Measurements from ENCODE around the gene HSD17B4. TPM values are rescaled to one million over a fixed set of nuclear protein-coding genes. Genes with fewer than 3 reads are reported as not detected.
A peak's percentile ranks its signal among the peaks of the same experiment; 100 is the strongest.

HSD17B4 gene
- total and polyA plus RNA-seq, 2 experiments from 2014 or later, result 326 to 332 TPM

DNA sequence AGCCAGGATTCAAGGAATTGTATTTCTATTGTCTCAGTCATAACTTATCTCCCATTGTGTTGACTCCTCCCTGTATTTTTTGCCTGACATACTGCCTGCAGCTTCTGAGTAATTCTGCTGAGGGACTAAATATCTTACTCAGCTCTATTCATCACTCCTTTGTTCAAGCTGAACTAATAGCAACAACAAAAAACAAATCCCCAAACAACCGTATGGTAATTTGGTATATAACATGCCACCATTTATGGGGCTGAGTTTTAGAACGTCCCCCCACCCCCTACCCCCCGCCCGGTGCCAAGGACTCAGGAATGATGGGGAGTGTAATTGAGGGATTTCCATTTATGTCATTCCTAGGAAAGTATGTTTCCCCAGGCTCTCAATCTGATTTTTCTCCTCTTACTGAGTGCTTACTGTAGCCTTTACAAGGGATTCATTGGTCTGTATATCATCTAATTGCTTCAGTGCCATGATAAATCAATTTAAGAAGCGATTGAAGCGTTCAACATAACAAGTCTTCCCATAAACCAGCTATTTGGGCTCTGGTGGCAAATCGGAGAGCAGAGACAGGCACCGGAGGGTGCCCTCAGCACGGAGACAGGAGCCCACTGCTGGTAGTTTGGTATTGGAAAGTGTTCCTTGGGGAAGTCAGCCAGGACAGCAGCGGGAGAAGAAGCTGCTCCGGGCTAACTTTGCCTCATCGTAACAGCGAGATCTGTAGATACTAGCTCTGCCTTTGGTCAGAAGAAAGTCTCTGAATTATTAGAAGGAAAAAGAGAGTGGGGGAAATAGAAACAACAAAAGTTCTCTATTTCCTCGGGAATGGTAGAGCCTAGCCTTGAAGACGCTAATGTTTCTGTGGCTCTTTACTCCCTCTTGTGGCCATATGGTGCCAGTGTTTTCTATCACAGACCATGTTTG is 40.7 kb upstream of the HSD17B4 start:
- Histone ChIP-seq H3K79me2 (replicated peaks; ENCODE audit: insufficient read depth) (no peaks in the 10 kb centered on the region), H3K4me2 (peak overlapping the region; percentile 68), H3K4me1 (ENCODE audit: insufficient read depth) (0 out of 2 replicates have a peak, but pooled peaks cover 7% of the 10 kb centered on the region), H3K9me2 (ENCODE audit: insufficient read depth) (no peaks in the 10 kb centered on the region), H2AFZ (peak overlapping the region; percentile 6; the same call in 1 of the 2 replicates), H3K27me3 (ENCODE audit: insufficient read depth) (no peaks in the 10 kb centered on the region), H3K36me3 (ENCODE audit: insufficient read depth) (no peaks in the 10 kb centered on the region), H3F3A (replicated peaks; ENCODE audit: low read depth) (no peaks in the 10 kb centered on the region), H3K27ac (ENCODE audit: low read depth) (no peak overlapping the region), H4K20me1 (replicated peaks; ENCODE audit: insufficient read depth) (no peaks in the 10 kb centered on the region), H3K4me3 (peak overlapping the region; percentile 48)
- DNase-seq (ENCODE audit: low spot score) (peak; percentile 82), ATAC-seq (peak; percentile 98)
- TF ChIP-seq, protein P1, sequence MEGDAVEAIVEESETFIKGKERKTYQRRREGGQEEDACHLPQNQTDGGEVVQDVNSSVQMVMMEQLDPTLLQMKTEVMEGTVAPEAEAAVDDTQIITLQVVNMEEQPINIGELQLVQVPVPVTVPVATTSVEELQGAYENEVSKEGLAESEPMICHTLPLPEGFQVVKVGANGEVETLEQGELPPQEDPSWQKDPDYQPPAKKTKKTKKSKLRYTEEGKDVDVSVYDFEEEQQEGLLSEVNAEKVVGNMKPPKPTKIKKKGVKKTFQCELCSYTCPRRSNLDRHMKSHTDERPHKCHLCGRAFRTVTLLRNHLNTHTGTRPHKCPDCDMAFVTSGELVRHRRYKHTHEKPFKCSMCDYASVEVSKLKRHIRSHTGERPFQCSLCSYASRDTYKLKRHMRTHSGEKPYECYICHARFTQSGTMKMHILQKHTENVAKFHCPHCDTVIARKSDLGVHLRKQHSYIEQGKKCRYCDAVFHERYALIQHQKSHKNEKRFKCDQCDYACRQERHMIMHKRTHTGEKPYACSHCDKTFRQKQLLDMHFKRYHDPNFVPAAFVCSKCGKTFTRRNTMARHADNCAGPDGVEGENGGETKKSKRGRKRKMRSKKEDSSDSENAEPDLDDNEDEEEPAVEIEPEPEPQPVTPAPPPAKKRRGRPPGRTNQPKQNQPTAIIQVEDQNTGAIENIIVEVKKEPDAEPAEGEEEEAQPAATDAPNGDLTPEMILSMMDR (conservative IDR thresholded peaks at IDR 0.05; ENCODE audit: low read depth in 2 of 2), result peak; percentile 91 to 100
- TF ChIP-seq ZNF114 (CRISPR knock-in tag; IDR thresholded peaks at IDR 0.05), result no peak
- peak overlapping the region; percentile 85 for H3K4me3 Mint-ChIP-seq
- peaks cover 2% of the 10 kb centered on the region for H3K27me3 Mint-ChIP-seq (ENCODE audit: insufficient read depth, low read depth, poor library complexity)
- peaks cover 10% of the 10 kb centered on the region for H3K4me1 Mint-ChIP-seq
- H3K27ac Mint-ChIP-seq, result peak overlapping the region; percentile 73
- no peaks in the 10 kb centered on the region for H3K36me3 Mint-ChIP-seq (ENCODE audit: low read depth)
- H3K9me3 Mint-ChIP-seq, result no peaks in the 10 kb centered on the region

- 0 out of 2 replicates have a peak, but pooled peaks cover 7% of the 10 kb centered on the region for H3K4me1 ChIP-seq (ENCODE audit: insufficient read depth)
- no peaks in the 10 kb centered on the region for H3K27me3 ChIP-seq (ENCODE audit: insufficient read depth)
- H3K79me2 ChIP-seq (replicated peaks; ENCODE audit: insufficient read depth), result no peaks in the 10 kb centered on the region
- Mint-ChIP-seq H3K27ac (no peak overlapping the region), H3K36me3 (ENCODE audit: low read depth) (no peaks in the 10 kb centered on the region), H3K4me1 (peaks cover 12% of the 10 kb centered on the region), H3K27me3 (ENCODE audit: insufficient read depth, low read depth, poor library complexity) (peaks cover 2% of the 10 kb centered on the region), H3K9me3 (no peaks in the 10 kb centered on the region), H3K4me3 (peak overlapping the region; percentile 85; the same call in 2 of the 3 replicates)
- H2AFZ ChIP-seq, result no peak overlapping the region
- DNase-seq (ENCODE audit: low spot score), result no peak
- no peak overlapping the region; the same call in 1 of the 2 replicates for H3K4me2 ChIP-seq
- H3K27ac ChIP-seq (ENCODE audit: low read depth), result no peak overlapping the region
- H3K36me3 ChIP-seq (ENCODE audit: insufficient read depth), result no peaks in the 10 kb centered on the region
- no peak for ATAC-seq
- H4K20me1 ChIP-seq (replicated peaks; ENCODE audit: insufficient read depth), result no peaks in the 10 kb centered on the region
- TF ChIP-seq STAT1 (IDR thresholded peaks at IDR 0.05; ENCODE audit: unreplicated experiment), result no peak
- TF ChIP-seq, protein P2, sequence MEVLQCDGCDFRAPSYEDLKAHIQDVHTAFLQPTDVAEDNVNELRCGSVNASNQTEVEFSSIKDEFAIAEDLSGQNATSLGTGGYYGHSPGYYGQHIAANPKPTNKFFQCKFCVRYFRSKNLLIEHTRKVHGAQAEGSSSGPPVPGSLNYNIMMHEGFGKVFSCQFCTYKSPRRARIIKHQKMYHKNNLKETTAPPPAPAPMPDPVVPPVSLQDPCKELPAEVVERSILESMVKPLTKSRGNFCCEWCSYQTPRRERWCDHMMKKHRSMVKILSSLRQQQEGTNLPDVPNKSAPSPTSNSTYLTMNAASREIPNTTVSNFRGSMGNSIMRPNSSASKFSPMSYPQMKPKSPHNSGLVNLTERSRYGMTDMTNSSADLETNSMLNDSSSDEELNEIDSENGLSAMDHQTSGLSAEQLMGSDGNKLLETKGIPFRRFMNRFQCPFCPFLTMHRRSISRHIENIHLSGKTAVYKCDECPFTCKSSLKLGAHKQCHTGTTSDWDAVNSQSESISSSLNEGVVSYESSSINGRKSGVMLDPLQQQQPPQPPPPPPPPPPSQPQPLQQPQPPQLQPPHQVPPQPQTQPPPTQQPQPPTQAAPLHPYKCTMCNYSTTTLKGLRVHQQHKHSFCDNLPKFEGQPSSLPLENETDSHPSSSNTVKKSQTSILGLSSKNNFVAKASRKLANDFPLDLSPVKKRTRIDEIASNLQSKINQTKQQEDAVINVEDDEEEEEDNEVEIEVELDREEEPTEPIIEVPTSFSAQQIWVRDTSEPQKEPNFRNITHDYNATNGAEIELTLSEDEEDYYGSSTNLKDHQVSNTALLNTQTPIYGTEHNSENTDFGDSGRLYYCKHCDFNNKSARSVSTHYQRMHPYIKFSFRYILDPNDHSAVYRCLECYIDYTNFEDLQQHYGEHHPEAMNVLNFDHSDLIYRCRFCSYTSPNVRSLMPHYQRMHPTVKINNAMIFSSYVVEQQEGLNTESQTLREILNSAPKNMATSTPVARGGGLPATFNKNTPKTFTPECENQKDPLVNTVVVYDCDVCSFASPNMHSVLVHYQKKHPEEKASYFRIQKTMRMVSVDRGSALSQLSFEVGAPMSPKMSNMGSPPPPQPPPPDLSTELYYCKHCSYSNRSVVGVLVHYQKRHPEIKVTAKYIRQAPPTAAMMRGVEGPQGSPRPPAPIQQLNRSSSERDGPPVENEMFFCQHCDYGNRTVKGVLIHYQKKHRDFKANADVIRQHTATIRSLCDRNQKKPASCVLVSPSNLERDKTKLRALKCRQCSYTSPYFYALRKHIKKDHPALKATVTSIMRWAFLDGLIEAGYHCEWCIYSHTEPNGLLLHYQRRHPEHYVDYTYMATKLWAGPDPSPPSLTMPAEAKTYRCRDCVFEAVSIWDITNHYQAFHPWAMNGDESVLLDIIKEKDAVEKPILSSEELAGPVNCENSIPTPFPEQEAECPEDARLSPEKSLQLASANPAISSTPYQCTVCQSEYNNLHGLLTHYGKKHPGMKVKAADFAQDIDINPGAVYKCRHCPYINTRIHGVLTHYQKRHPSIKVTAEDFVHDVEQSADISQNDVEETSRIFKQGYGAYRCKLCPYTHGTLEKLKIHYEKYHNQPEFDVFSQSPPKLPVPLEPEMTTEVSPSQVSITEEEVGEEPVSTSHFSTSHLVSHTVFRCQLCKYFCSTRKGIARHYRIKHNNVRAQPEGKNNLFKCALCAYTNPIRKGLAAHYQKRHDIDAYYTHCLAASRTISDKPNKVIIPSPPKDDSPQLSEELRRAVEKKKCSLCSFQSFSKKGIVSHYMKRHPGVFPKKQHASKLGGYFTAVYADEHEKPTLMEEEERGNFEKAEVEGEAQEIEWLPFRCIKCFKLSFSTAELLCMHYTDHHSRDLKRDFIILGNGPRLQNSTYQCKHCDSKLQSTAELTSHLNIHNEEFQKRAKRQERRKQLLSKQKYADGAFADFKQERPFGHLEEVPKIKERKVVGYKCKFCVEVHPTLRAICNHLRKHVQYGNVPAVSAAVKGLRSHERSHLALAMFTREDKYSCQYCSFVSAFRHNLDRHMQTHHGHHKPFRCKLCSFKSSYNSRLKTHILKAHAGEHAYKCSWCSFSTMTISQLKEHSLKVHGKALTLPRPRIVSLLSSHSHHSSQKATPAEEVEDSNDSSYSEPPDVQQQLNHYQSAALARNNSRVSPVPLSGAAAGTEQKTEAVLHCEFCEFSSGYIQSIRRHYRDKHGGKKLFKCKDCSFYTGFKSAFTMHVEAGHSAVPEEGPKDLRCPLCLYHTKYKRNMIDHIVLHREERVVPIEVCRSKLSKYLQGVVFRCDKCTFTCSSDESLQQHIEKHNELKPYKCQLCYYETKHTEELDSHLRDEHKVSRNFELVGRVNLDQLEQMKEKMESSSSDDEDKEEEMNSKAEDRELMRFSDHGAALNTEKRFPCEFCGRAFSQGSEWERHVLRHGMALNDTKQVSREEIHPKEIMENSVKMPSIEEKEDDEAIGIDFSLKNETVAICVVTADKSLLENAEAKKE (CRISPR knock-in tag; IDR thresholded peaks at IDR 0.05), result no peak
- H3F3A ChIP-seq (replicated peaks; ENCODE audit: low read depth), result no peaks in the 10 kb centered on the region
- H3K4me3 ChIP-seq, result no peak overlapping the region; the same call in 1 of the 2 replicates
- peaks cover 5% of the 10 kb centered on the region; the same call in 1 of the 2 replicates for H3K9me2 ChIP-seq (ENCODE audit: insufficient read depth)
Observed at GRCh38 chr5:119412279-119413227, 39.7 kb upstream of the HSD17B4 start.
